PC-3 (cell line): Measurements from ENCODE around the gene EFEMP1. TPM values are rescaled to one million over a fixed set of nuclear protein-coding genes. Genes with fewer than 3 reads are reported as not detected.
A peak's percentile ranks its signal among the peaks of the same experiment; 100 is the strongest.
"Not testable (repeated sequence)": the region's sequence is repeated elsewhere in the genome, so short reads cannot be mapped to it uniquely, and the experiment has no call there.

Experiments used
- ATAC-seq: fragments of 200-7000 bp; cut with Tn5 transposase; 2 replicates; pipeline ENCODE4 v1.9.1; 2020; ENCODE audit warnings: mild to moderate bottlenecking, moderate library complexity
- BruUV-seq: library from RNA; stranded (reverse); fragments of 400-500 nt; replicated peaks from 2 replicates; lab custom pipeline; 2021; lab: Mats Ljungman, UMichigan
- CTCF ChIA-PET: fragments of 300-600 bp; sonication (Branson Sonifier 250); formaldehyde crosslinking; loops from one replicate; lab custom pipeline; 2022; ENCODE audit warnings: antibody characterized with exemption; lab: Charles Lee
- POLR2A ChIA-PET: fragments of 300-600 bp; sonication (Branson Sonifier 250); formaldehyde crosslinking; loops from one replicate; lab custom pipeline; 2022; ENCODE audit warnings: antibody characterized with exemption; ENCODE audit not compliant: unreplicated experiment; lab: Charles Lee
- DNase-seq: peaks from one replicate; pipeline ENCODE4 v3.0.0-alpha.2; 2015
- H2AFZ ChIP-seq: fragments of 300-600 bp; sonication (generic); 2 replicates; pipeline ENCODE4 v1.6.0; 2016; ENCODE audit warnings: antibody characterized with exemption, low read length
- H3F3A ChIP-seq: fragments of 300-600 bp; sonication (generic); one replicate; pipeline ENCODE4 v1.6.0; 2017; ENCODE audit warnings: antibody characterized with exemption, low read length, control low read depth, mild to moderate bottlenecking; ENCODE audit not compliant: unreplicated experiment
- H3K27ac ChIP-seq: fragments of 300-600 bp; sonication (generic); 2 replicates; pipeline ENCODE4 v1.5.1; 2016; ENCODE audit warnings: mild to moderate bottlenecking, low read length
- H3K27me3 ChIP-seq: fragments of 300-600 bp; sonication (generic); 2 replicates; pipeline ENCODE4 v1.6.1; 2016; ENCODE audit warnings: low read length, mixed read lengths
- H3K36me3 ChIP-seq: fragments of 300-600 bp; sonication (generic); 2 replicates; pipeline ENCODE4 v1.6.1; 2016; ENCODE audit warnings: low read depth, mixed run types, low read length, mixed read lengths
- H3K4me1 ChIP-seq: fragments of 300-600 bp; sonication (generic); 2 replicates; pipeline ENCODE4 v1.5.1; 2016; ENCODE audit warnings: low read length; ENCODE audit not compliant: insufficient read depth
- H3K4me2 ChIP-seq: fragments of 300-600 bp; sonication (generic); 2 replicates; pipeline ENCODE4 v1.6.0; 2016; ENCODE audit warnings: low read length
- H3K4me3 ChIP-seq: fragments of 300-600 bp; sonication (generic); 2 replicates; pipeline ENCODE4 v1.5.1; 2016; ENCODE audit warnings: mild to moderate bottlenecking, low read length, mixed read lengths
- H3K79me2 ChIP-seq: fragments of 300-600 bp; sonication (generic); 2 replicates; pipeline ENCODE4 v1.6.1; 2017; ENCODE audit warnings: low read length, mixed read lengths
- H3K9ac ChIP-seq: fragments of 300-600 bp; sonication (generic); 2 replicates; pipeline ENCODE4 v1.6.0; 2016; ENCODE audit warnings: mild to moderate bottlenecking, low read length
- H3K9me2 ChIP-seq: fragments of 300-600 bp; sonication (generic); replicated peaks from 2 replicates; pipeline ENCODE4 v1.6.1; 2016; ENCODE audit warnings: mixed run types, low read length, mixed read lengths
- H3K9me3 ChIP-seq: fragments of 300-600 bp; sonication (generic); 2 replicates; pipeline ENCODE4 v1.6.1; 2016; ENCODE audit warnings: low read length, mixed read lengths
- H4K20me1 ChIP-seq: fragments of 300-600 bp; sonication (generic); 2 replicates; pipeline ENCODE4 v1.6.1; 2016; ENCODE audit warnings: low read length, mixed read lengths
- EZH2 ChIP-seq: fragments of 300-600 bp; sonication (generic); IDR thresholded peaks from one replicate; pipeline ENCODE4 v1.6.1; 2017; ENCODE audit warnings: antibody characterized with exemption, mild to moderate bottlenecking, low read length; ENCODE audit not compliant: unreplicated experiment
- EZH2phosphoT487 ChIP-seq: fragments of 300-600 bp; sonication (generic); IDR thresholded peaks from 2 replicates; pipeline ENCODE4 v1.6.1; 2018; ENCODE audit warnings: mild to moderate bottlenecking, antibody characterized with exemption, low read length, borderline replicate concordance
- intact Hi-C: fragments of 100-400 bp; cut with micrococcal nuclease; formaldehyde crosslinking; loops from 2 replicates; pipeline ENCODE4 v1.9.0; 2023
- total RNA-seq: library from RNA; depleted of rRNA; stranded (reverse); fragments of >200 nt; gene quantifications from 2 replicates; pipeline ENCODE4 v1.2.3, GENCODE V29; 2014; rRNA removed
- TF ChIP-seq, protein P1 (sequence below): fragments of 300-600 bp; sonication (generic); conservative IDR thresholded peaks from 2 replicates; pipeline ENCODE4 v1.5.1; 2017; ENCODE audit warnings: antibody characterized with exemption, low read depth, mild to moderate bottlenecking, low read length

EFEMP1 gene
- total RNA-seq, 1 experiment from 2014 or later: 59.6 TPM

DNA sequence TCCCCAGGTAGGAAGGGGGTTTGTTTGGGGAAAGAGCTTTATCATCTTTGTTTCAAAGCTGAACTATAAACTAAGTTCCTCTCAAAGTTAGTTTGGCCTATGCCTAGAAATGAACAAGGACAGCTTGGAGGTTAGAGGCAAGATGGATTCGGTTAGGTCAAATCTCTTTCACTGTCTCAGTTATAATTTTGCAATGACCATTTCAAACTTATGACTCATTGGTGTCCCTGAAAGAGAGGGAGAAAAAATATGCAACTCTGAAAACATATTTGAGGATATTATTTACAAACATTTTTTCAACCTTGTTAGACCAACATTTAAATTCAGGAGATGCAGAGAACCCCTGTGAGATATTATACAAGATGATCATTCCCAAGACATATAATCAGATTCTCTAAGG lies 95.7 kb downstream of the EFEMP1 start:
- Histone ChIP-seq H3K9me3 (no peaks in the 10 kb centered on the region), H3K4me2 (peak overlapping the region; percentile 29), H3F3A (no peaks in the 10 kb centered on the region), H3K9me2 (no peaks in the 10 kb centered on the region), H3K4me3 (no peak overlapping the region), H3K36me3 (no peaks in the 10 kb centered on the region), H3K4me1 (peaks cover 16% of the 10 kb centered on the region), H3K9ac (no peak overlapping the region), H4K20me1 (no peaks in the 10 kb centered on the region), H3K27ac (peak overlapping the region; percentile 36), H3K27me3 (no peaks in the 10 kb centered on the region), H3K79me2 (no peaks in the 10 kb centered on the region), H2AFZ (no peak overlapping the region)
- ATAC-seq (no peak), DNase-seq (peak; percentile 49)
- ChIA-PET CTCF (no interaction called here), POLR2A (no interaction called here)
- intact Hi-C loops: no loop called here
- no TSS peak for BruUV-seq
- TF ChIP-seq EZH2phosphoT487 (no peak), EZH2 (no peak)
- TF ChIP-seq, protein P1, sequence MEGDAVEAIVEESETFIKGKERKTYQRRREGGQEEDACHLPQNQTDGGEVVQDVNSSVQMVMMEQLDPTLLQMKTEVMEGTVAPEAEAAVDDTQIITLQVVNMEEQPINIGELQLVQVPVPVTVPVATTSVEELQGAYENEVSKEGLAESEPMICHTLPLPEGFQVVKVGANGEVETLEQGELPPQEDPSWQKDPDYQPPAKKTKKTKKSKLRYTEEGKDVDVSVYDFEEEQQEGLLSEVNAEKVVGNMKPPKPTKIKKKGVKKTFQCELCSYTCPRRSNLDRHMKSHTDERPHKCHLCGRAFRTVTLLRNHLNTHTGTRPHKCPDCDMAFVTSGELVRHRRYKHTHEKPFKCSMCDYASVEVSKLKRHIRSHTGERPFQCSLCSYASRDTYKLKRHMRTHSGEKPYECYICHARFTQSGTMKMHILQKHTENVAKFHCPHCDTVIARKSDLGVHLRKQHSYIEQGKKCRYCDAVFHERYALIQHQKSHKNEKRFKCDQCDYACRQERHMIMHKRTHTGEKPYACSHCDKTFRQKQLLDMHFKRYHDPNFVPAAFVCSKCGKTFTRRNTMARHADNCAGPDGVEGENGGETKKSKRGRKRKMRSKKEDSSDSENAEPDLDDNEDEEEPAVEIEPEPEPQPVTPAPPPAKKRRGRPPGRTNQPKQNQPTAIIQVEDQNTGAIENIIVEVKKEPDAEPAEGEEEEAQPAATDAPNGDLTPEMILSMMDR: no peak

DNA sequence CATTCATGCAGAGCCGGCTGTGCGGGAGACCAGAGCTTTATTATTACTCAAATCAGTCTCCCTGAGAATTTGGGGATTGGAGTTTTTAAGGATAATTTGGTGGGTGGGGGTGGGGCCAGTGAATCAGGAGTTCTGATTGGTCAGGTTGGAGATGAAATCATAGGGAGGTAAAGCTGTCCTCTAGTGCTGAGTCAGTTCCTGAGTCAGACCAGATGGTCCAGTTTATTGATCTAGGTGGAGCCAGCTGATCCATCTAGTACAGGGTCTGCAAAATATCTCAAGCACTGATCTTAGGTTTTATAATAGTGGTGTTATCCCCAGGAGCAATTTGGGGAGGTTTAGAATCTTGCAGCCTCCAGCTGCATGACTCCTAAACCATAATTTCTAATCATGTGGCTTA lies 96.2 kb downstream of the EFEMP1 start:
- POLR2A ChIA-PET, H3K79me2 ChIP-seq, CTCF ChIA-PET, H2AFZ ChIP-seq, H3K4me3 ChIP-seq, H3K27me3 ChIP-seq, H3F3A ChIP-seq, H3K9me3 ChIP-seq, BruUV-seq, H3K9ac ChIP-seq, intact Hi-C loops, H4K20me1 ChIP-seq, H3K9me2 ChIP-seq, H3K36me3 ChIP-seq: not testable (repeated sequence)
- DNase-seq (peak; percentile 80), ATAC-seq (peak; percentile 73)
- peak overlapping the region; percentile 36 for H3K27ac ChIP-seq
- peaks cover 16% of the 10 kb centered on the region for H3K4me1 ChIP-seq
- H3K4me2 ChIP-seq: peak overlapping the region; percentile 29

DNA sequence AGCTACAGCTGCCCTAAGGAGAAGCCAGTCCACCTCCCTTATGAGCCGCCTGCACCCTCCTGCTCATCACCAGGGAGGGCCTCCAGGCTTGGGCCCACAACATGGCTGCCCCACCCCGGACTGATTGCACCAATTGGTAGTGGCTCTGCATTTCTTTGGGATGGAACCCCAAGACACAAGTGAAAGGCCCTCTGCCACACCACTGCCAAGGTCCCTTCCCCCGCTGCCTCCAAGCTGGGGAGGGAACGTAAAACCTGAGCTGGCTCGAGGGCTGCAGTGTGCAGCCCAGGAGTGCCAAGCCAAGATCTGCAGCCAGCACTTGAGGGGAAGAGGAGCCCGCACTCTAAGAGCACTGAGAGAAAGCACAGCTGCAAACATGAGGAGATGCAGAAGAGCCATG lies 97.3 kb downstream of the EFEMP1 start:
- Histone ChIP-seq H3K4me1 (peaks cover 16% of the 10 kb centered on the region), H3K9me3 (no peaks in the 10 kb centered on the region), H3K4me2 (no peak overlapping the region), H3K4me3 (no peak overlapping the region), H3K9me2 (no peaks in the 10 kb centered on the region), H3F3A (no peaks in the 10 kb centered on the region), H3K79me2 (no peaks in the 10 kb centered on the region), H3K27me3 (no peaks in the 10 kb centered on the region), H4K20me1 (no peaks in the 10 kb centered on the region), H2AFZ (no peak overlapping the region), H3K36me3 (no peaks in the 10 kb centered on the region), H3K9ac (no peak overlapping the region), H3K27ac (no peak overlapping the region)
- ChIA-PET CTCF (no interaction called here), POLR2A (no interaction called here)
- ATAC-seq (no peak), DNase-seq (no peak)
- TF ChIP-seq EZH2phosphoT487: no peak
- intact Hi-C loops: no loop called here
- BruUV-seq: no TSS peak

DNA sequence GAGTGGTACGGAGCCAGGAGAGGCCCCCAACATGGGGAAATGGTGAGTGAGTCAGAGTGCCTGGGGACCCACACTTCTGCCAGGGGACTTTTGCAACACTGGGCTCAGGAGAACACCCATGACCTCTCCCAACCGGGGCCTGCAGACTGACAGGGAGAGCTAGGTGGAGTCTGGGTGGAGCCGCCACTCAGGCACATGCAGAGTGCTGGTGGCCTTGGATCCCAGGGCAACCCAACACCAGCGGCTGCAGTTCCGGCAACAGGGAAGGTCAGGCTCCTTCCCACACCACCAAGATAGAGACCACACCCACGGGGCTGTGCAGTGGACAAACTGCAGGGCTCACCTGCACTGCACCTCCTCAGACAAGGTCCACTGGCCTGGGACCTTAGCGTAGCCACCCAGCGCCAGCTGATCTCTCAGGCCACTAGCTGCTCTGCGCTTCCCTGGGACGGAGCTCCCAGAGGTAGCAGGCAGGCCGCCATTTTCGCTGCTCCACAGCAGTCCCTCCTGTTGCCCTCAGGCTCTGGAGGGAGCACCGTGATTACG lies 99.0 kb downstream of the EFEMP1 start:
- POLR2A ChIA-PET: no interaction called here
- TF ChIP-seq EZH2phosphoT487: no peak
- Histone ChIP-seq H3K27ac (no peak overlapping the region), H3K79me2 (no peaks in the 10 kb centered on the region), H3K4me3 (no peak overlapping the region), H4K20me1 (no peaks in the 10 kb centered on the region), H3K27me3 (no peaks in the 10 kb centered on the region), H3K9ac (no peak overlapping the region), H3F3A (no peaks in the 10 kb centered on the region), H3K36me3 (no peaks in the 10 kb centered on the region), H3K9me2 (no peaks in the 10 kb centered on the region), H3K4me1 (peaks cover 16% of the 10 kb centered on the region), H3K4me2 (no peak overlapping the region), H3K9me3 (no peaks in the 10 kb centered on the region), H2AFZ (no peak overlapping the region)
- no peak for ATAC-seq
- no peak for DNase-seq
- CTCF ChIA-PET: no interaction called here
- intact Hi-C loops: no loop called here
- no TSS peak for BruUV-seq

Other genes starting within 250 kb of the EFEMP1 start
- gene PNPT1, start 229.9 kb downstream of the EFEMP1 start, total RNA-seq: 38.8 and 43.6 TPM in 2 replicates